Measurements from ENCODE around the gene SPTBN1.

The SPTBN1 gene

GRCh38 chr2:54627973-54628372 is 171.8 kb downstream of the SPTBN1 start:
- Histone ChIP-seq H3K79me2 (ENCODE audit: control insufficient read depth, insufficient read depth, low read length, poor library complexity) (no peaks in the 10 kb centered on the region), H3K79me1 (ENCODE audit: low read length) (no peaks in the 10 kb centered on the region)
- WGBS (ENCODE audit: extremely low coverage, insufficient coverage, insufficient read length) = no CpG with 5 or more reads among the region's 6 CpGs

GRCh38 chr2:54628418-54628817 is 172.3 kb downstream of the SPTBN1 start:
- Histone ChIP-seq H3K14ac (ENCODE audit: low read length) (no peak overlapping the region), H4K12ac (ENCODE audit: low read depth, low read length) (no peak overlapping the region), H2AK5ac (ENCODE audit: low read length) (no peak overlapping the region), H4K8ac (ENCODE audit: low read depth, low read length) (no peak overlapping the region), H3K27me3 (ENCODE audit: insufficient read depth, low read length) (no peaks in the 10 kb centered on the region), H3K79me2 (ENCODE audit: control insufficient read depth, insufficient read depth, low read length, poor library complexity) (no peaks in the 10 kb centered on the region), H2BK12ac (ENCODE audit: low read length) (no peak overlapping the region), H3K23ac (ENCODE audit: low read length) (no peak overlapping the region), H3K27ac (ENCODE audit: low read depth, low read length) (no peak overlapping the region), H2BK5ac (ENCODE audit: low read depth, low read length, poor library complexity) (no peak overlapping the region), H3K9ac (ENCODE audit: low read length) (no peak overlapping the region), H3K79me1 (ENCODE audit: low read length) (no peaks in the 10 kb centered on the region), H4K91ac (ENCODE audit: low read depth, low read length) (no peak overlapping the region), H2BK120ac (ENCODE audit: insufficient read depth, low read length, poor library complexity) (no peak overlapping the region), H3K36me3 (ENCODE audit: control insufficient read depth in 1 of 2, insufficient read depth in 2 of 2, low read length in 2 of 2) (peaks cover 52 to 72% of the 10 kb centered on the region in 2 experiments), H3K18ac (ENCODE audit: low read length) (no peak overlapping the region), H2AFZ (ENCODE audit: insufficient read depth, low read length, poor library complexity) (no peak overlapping the region), H3K4me3 (ENCODE audit: low read depth, low read length) (no peak overlapping the region), H3K4me2 (ENCODE audit: low read length) (no peak overlapping the region), H3K9me3 (ENCODE audit: insufficient read depth, low read depth, low read length) (no peaks in the 10 kb centered on the region), H3K4me1 (ENCODE audit: control insufficient read depth in 1 of 2, insufficient read depth in 2 of 2, low read length in 2 of 2) (peaks cover 0 to 5% of the 10 kb centered on the region in 2 experiments), H3K4ac (ENCODE audit: low read depth, low read length) (no peak overlapping the region)
- no peak for DNase-seq
- WGBS (ENCODE audit: extremely low coverage, insufficient coverage, insufficient read length) = no CpG with 5 or more reads among the region's 5 CpGs

More at GRCh38 chr2:54627973-54628372, 171.8 kb downstream of the SPTBN1 start:
- Histone ChIP-seq H4K91ac (ENCODE audit: low read depth, low read length) (no peak overlapping the region), H3K27ac (ENCODE audit: low read depth, low read length) (no peak overlapping the region), H3K4me3 (ENCODE audit: low read depth, low read length) (no peak overlapping the region), H2BK12ac (ENCODE audit: low read length) (no peak overlapping the region), H3K36me3 (ENCODE audit: control insufficient read depth in 1 of 2, insufficient read depth in 2 of 2, low read length in 2 of 2) (peaks cover 51 to 71% of the 10 kb centered on the region in 2 experiments), H3K23ac (ENCODE audit: low read length) (no peak overlapping the region), H4K8ac (ENCODE audit: low read depth, low read length) (no peak overlapping the region), H2AK5ac (ENCODE audit: low read length) (no peak overlapping the region), H3K4me2 (ENCODE audit: low read length) (no peak overlapping the region), H2AFZ (ENCODE audit: insufficient read depth, low read length, poor library complexity) (no peak overlapping the region), H3K14ac (ENCODE audit: low read length) (no peak overlapping the region), H3K18ac (ENCODE audit: low read length) (no peak overlapping the region), H2BK120ac (ENCODE audit: insufficient read depth, low read length, poor library complexity) (no peak overlapping the region), H3K9me3 (ENCODE audit: insufficient read depth, low read depth, low read length) (no peaks in the 10 kb centered on the region), H3K27me3 (ENCODE audit: insufficient read depth, low read length) (no peaks in the 10 kb centered on the region), H4K12ac (ENCODE audit: low read depth, low read length) (no peak overlapping the region), H2BK5ac (ENCODE audit: low read depth, low read length, poor library complexity) (no peak overlapping the region), H3K9ac (ENCODE audit: low read length) (no peak overlapping the region), H3K4ac (ENCODE audit: low read depth, low read length) (no peak overlapping the region), H3K4me1 (ENCODE audit: control insufficient read depth in 1 of 2, insufficient read depth in 2 of 2, low read length in 2 of 2) (peaks cover 0 to 3% of the 10 kb centered on the region in 2 experiments)
- DNase-seq = peak; percentile 30 to 80

GRCh38 chr2:54628957-54629356 is 172.8 kb downstream of the SPTBN1 start:
- Histone ChIP-seq H3K4me2 (ENCODE audit: low read length) (no peak overlapping the region), H4K91ac (ENCODE audit: low read depth, low read length) (no peak overlapping the region), H2BK5ac (ENCODE audit: low read depth, low read length, poor library complexity) (no peak overlapping the region), H3K4me1 (ENCODE audit: control insufficient read depth in 1 of 2, insufficient read depth in 2 of 2, low read length in 2 of 2) (peaks cover 0 to 7% of the 10 kb centered on the region in 2 experiments), H3K36me3 (ENCODE audit: control insufficient read depth in 1 of 2, insufficient read depth in 2 of 2, low read length in 2 of 2) (peaks cover 51 to 70% of the 10 kb centered on the region in 2 experiments), H3K27me3 (ENCODE audit: insufficient read depth, low read length) (no peaks in the 10 kb centered on the region), H3K9me3 (ENCODE audit: insufficient read depth, low read depth, low read length) (no peaks in the 10 kb centered on the region), H3K23ac (ENCODE audit: low read length) (no peak overlapping the region), H2BK120ac (ENCODE audit: insufficient read depth, low read length, poor library complexity) (no peak overlapping the region), H4K12ac (ENCODE audit: low read depth, low read length) (no peak overlapping the region), H3K4me3 (ENCODE audit: low read depth, low read length) (no peak overlapping the region), H2AK5ac (ENCODE audit: low read length) (no peak overlapping the region), H3K4ac (ENCODE audit: low read depth, low read length) (no peak overlapping the region), H3K18ac (ENCODE audit: low read length) (no peak overlapping the region), H3K14ac (ENCODE audit: low read length) (no peak overlapping the region), H4K8ac (ENCODE audit: low read depth, low read length) (no peak overlapping the region), H2AFZ (ENCODE audit: insufficient read depth, low read length, poor library complexity) (no peak overlapping the region), H2BK12ac (ENCODE audit: low read length) (no peak overlapping the region), H3K79me2 (ENCODE audit: control insufficient read depth, insufficient read depth, low read length, poor library complexity) (no peaks in the 10 kb centered on the region), H3K27ac (ENCODE audit: low read depth, low read length) (no peak overlapping the region), H3K9ac (ENCODE audit: low read length) (no peak overlapping the region), H3K79me1 (ENCODE audit: low read length) (no peaks in the 10 kb centered on the region)
- no CpG with 5 or more reads among the region's 30 CpGs for WGBS (ENCODE audit: extremely low coverage, insufficient coverage, insufficient read length)
- DNase-seq = no peak

- no peak overlapping the region for H3K27ac ChIP-seq (ENCODE audit: low read depth, low read length)
- H4K91ac ChIP-seq (ENCODE audit: low read depth, low read length) = no peak overlapping the region
- H2AFZ ChIP-seq (ENCODE audit: insufficient read depth, low read length, poor library complexity) = no peak overlapping the region
- peaks cover 0 to 10% of the 10 kb centered on the region in 2 experiments for H3K4me1 ChIP-seq (ENCODE audit: control insufficient read depth in 1 of 2, insufficient read depth in 2 of 2, low read length in 2 of 2)
- no peaks in the 10 kb centered on the region for H3K79me1 ChIP-seq (ENCODE audit: low read length)
- H2BK5ac ChIP-seq (ENCODE audit: low read depth, low read length, poor library complexity) = no peak overlapping the region
- no peak overlapping the region for H3K14ac ChIP-seq (ENCODE audit: low read length)
- H4K8ac ChIP-seq (ENCODE audit: low read depth, low read length) = no peak overlapping the region
- no peaks in the 10 kb centered on the region for H3K9me3 ChIP-seq (ENCODE audit: insufficient read depth, low read depth, low read length)
- H3K4me2 ChIP-seq (ENCODE audit: low read length) = no peak overlapping the region
- H3K27me3 ChIP-seq (ENCODE audit: insufficient read depth, low read length) = no peaks in the 10 kb centered on the region
- no peak overlapping the region for H4K12ac ChIP-seq (ENCODE audit: low read depth, low read length)
- no peak overlapping the region for H2AK5ac ChIP-seq (ENCODE audit: low read length)
- H3K4me3 ChIP-seq (ENCODE audit: low read depth, low read length) = no peak overlapping the region
- no peak overlapping the region for H3K23ac ChIP-seq (ENCODE audit: low read length)
- peaks cover 53 to 72% of the 10 kb centered on the region in 2 experiments for H3K36me3 ChIP-seq (ENCODE audit: control insufficient read depth in 1 of 2, insufficient read depth in 2 of 2, low read length in 2 of 2)
- no peak overlapping the region for H3K18ac ChIP-seq (ENCODE audit: low read length)
- H2BK120ac ChIP-seq (ENCODE audit: insufficient read depth, low read length, poor library complexity) = no peak overlapping the region
- H3K4ac ChIP-seq (ENCODE audit: low read depth, low read length) = no peak overlapping the region
- H3K9ac ChIP-seq (ENCODE audit: low read length) = no peak overlapping the region
- H3K79me2 ChIP-seq (ENCODE audit: control insufficient read depth, insufficient read depth, low read length, poor library complexity) = no peaks in the 10 kb centered on the region
- H2BK12ac ChIP-seq (ENCODE audit: low read length) = no peak overlapping the region
- no CpG with 5 or more reads among the region's 20 CpGs for WGBS (ENCODE audit: extremely low coverage, insufficient coverage, insufficient read length)
- no peak for DNase-seq
Observed at GRCh38 chr2:54629390-54629789, 173.3 kb downstream of the SPTBN1 start.
